Neuronal stem cell (in vitro differentiated cells): ENCODE data around the gene RUFY2.

Experiments
- DNase-seq: peaks from one replicate; pipeline ENCODE4 v3.0.0-alpha.2; 2013; ENCODE audit warnings: low spot score
- H2AFZ ChIP-seq: one replicate; pipeline ENCODE4 v1.6.1; 2013; ENCODE audit warnings: mild to moderate bottlenecking, low read length, inconsistent platforms
- H2AK5ac ChIP-seq: 2 replicates; pipeline ENCODE4 v1.6.1; 2013; ENCODE audit warnings: low read depth, mild to moderate bottlenecking, inconsistent platforms, low read length, moderate library complexity, mixed read lengths
- H2BK120ac ChIP-seq: 2 replicates; pipeline ENCODE4 v1.6.1; 2013; ENCODE audit warnings: low read depth, mild to moderate bottlenecking, inconsistent platforms, low read length, moderate library complexity, mixed read lengths
- H2BK12ac ChIP-seq: one replicate; pipeline ENCODE4 v1.6.1; 2013; ENCODE audit warnings: low read length, inconsistent platforms
- H2BK15ac ChIP-seq: 2 replicates; pipeline ENCODE4 v1.6.1; 2013; ENCODE audit warnings: mild to moderate bottlenecking, low read length, inconsistent platforms, mixed read lengths
- H2BK5ac ChIP-seq: one replicate; pipeline ENCODE4 v1.6.1; 2013; ENCODE audit warnings: inconsistent platforms, mild to moderate bottlenecking, low read length, moderate library complexity
- H3K14ac ChIP-seq: one replicate; pipeline ENCODE4 v1.6.1; 2013; ENCODE audit warnings: low read length, inconsistent platforms
- H3K18ac ChIP-seq: 2 replicates; pipeline ENCODE4 v1.6.1; 2013; ENCODE audit warnings: low read length, inconsistent platforms
- H3K23ac ChIP-seq: 2 replicates; pipeline ENCODE4 v1.6.1; 2013; ENCODE audit warnings: low read depth, mild to moderate bottlenecking, mixed read lengths, low read length, inconsistent platforms; ENCODE audit not compliant: poor library complexity
- H3K27ac ChIP-seq: replicated peaks from 3 replicates; pipeline ENCODE4 v1.5.1; 2013; ENCODE audit warnings: low read length, inconsistent platforms
- H3K27me3 ChIP-seq, 3 experiments: 2 replicates each; pipeline ENCODE4 v1.6.1; 2013; ENCODE audit warnings: low read length in 3 of 3, mild to moderate bottlenecking in 2 of 3, inconsistent platforms in 1 of 3, low read depth in 1 of 3, mixed read lengths in 1 of 3, moderate library complexity in 1 of 3; ENCODE audit not compliant: control insufficient read depth in 3 of 3, insufficient read depth in 3 of 3
- H3K36me3 ChIP-seq, 2 donors: replicated peaks in 1 of 2; 2 replicates each; pipeline ENCODE4 v1.6.1; 2013; ENCODE audit warnings: low read length in 2 of 2; ENCODE audit not compliant: control insufficient read depth in 2 of 2, insufficient read depth in 2 of 2
- H3K4ac ChIP-seq: 2 replicates; pipeline ENCODE4 v1.6.1; 2013; ENCODE audit warnings: inconsistent platforms, mild to moderate bottlenecking, low read length, moderate library complexity
- H3K4me1 ChIP-seq, 2 donors: 1 replicate in 1 of 2; 2 replicates in 1 of 2; pipeline ENCODE4 v1.6.1; 2013; ENCODE audit warnings: low read length in 2 of 2, low read depth in 1 of 2; ENCODE audit not compliant: control insufficient read depth in 2 of 2, insufficient read depth in 1 of 2
- H3K4me2 ChIP-seq: one replicate; pipeline ENCODE4 v1.6.1; 2013; ENCODE audit warnings: mild to moderate bottlenecking, low read length, inconsistent platforms; ENCODE audit not compliant: insufficient read depth, poor library complexity, severe bottlenecking
- H3K4me3 ChIP-seq, 2 donors: 2 replicates each; pipeline ENCODE4 v1.5.1; 2013; ENCODE audit warnings: low read length in 2 of 2, mild to moderate bottlenecking in 2 of 2, inconsistent platforms in 1 of 2, moderate library complexity in 1 of 2
- H3K79me1 ChIP-seq: one replicate; pipeline ENCODE4 v1.6.1; 2013; ENCODE audit warnings: low read depth, mild to moderate bottlenecking, inconsistent platforms, low read length, moderate library complexity
- H3K9ac ChIP-seq: one replicate; pipeline ENCODE4 v1.6.1; 2013; ENCODE audit warnings: mild to moderate bottlenecking, low read depth, low read length, inconsistent platforms; ENCODE audit not compliant: poor library complexity
- H3K9me3 ChIP-seq, 2 donors: replicated peaks in 1 of 2; 2 replicates each; pipeline versions ENCODE3 to v1.6.1; 2013; ENCODE audit warnings: low read length in 2 of 2, mild to moderate bottlenecking in 2 of 2, inconsistent platforms in 1 of 2, low read depth in 1 of 2, mixed read lengths in 1 of 2, moderate library complexity in 1 of 2; ENCODE audit not compliant: control insufficient read depth in 2 of 2, insufficient read depth in 1 of 2
- H4K8ac ChIP-seq: one replicate; pipeline ENCODE4 v1.6.1; 2013; ENCODE audit warnings: low read depth, mild to moderate bottlenecking, inconsistent platforms, low read length, moderate library complexity
- H4K91ac ChIP-seq: one replicate; pipeline ENCODE4 v1.6.1; 2013; ENCODE audit warnings: low read length, low read depth, mild to moderate bottlenecking, inconsistent platforms; ENCODE audit not compliant: poor library complexity
- WGBS, 2 donors: extraction: QIAGEN DNeasy Blood & Tissue Kit; methylation state at CpG; one replicate each; pipeline ENCODE4 v1.1.7; 2013; ENCODE audit warnings: missing lambda C conversion rate in 2 of 2, mixed read lengths in 1 of 2; ENCODE audit not compliant: insufficient read length in 2 of 2, insufficient replicate concordance in 1 of 2; ENCODE audit errors: extremely low coverage in 2 of 2; 5-methylcytosine and 5-hydroxymethylcytosine counted together

The RUFY2 gene

DNA sequence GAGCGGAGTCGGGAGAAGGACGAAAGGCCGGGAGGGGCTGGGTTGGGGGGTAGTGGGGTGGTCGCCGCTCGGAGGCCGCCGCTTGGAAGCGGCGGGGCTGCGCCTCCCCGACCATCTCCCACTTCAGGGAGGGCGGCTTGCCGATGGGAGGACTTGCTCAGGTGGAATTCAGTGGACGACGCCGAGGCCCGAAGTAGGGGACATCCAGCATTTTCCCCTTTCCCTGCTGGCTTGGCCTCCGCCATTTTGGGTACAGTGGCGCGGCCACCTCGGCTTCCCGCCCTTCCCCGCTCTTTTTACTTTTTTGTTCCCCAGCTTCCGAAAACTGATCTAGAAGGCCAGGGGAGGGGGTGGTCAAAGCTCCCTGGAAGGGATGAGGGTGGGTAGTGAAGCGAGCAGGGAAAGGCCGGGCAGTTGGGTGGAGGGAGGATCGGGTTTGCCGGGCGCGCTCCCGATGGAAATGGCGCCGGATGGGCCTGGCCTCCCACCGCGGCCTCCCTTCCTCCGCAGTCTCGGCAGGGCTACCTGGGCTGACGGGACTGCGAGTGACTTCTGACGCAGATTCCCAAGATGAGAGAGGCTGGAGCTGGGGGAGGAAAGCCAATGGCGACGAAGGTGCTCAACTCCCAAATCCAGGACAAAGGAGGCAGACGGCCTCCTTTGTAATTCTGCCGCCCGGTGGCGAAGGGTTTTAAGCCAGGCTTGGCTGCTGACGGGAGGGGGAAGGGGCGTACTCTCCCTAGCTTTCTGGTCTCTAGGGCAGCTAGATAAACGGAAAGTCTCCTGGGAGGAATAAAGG is 74.6 kb downstream of the RUFY2 start, which contains the start of gene PBLD:
Gene PBLD, minus strand, starts transcription at position 670 of the 799 bp plus-strand sequence. CDS start 26,084 bp downstream, outside the sequence.
- Histone ChIP-seq H2AK5ac (peak within 1 kb of the TSS; percentile 98), H3K27ac (peak within 1 kb of the TSS; percentile 99), H3K4me3 (peak within 1 kb of the TSS; percentile 97 to 100), H2BK12ac (no peak within 1 kb of the TSS), H2AFZ (peak within 1 kb of the TSS; percentile 78), H3K4me1 (peaks cover 7 to 25% of the 10 kb centered on the region in 2 donors), H3K4ac (peak within 1 kb of the TSS; percentile 60), H3K23ac (peak within 1 kb of the TSS; percentile 98), H4K8ac (peak within 1 kb of the TSS; percentile 66), H3K9ac (peak within 1 kb of the TSS; percentile 98), H2BK5ac (peak within 1 kb of the TSS; percentile 91), H3K27me3 (no peaks in the 10 kb centered on the region), H3K36me3 (peaks cover 2 to 45% of the 10 kb centered on the region in 2 donors), H4K91ac (peak within 1 kb of the TSS; percentile 97), H3K18ac (peak within 1 kb of the TSS; percentile 99), H3K4me2 (peak within 1 kb of the TSS; percentile 34), H3K9me3 (no peaks in the 10 kb centered on the region), H2BK120ac (peak within 1 kb of the TSS; percentile 92), H3K14ac (peak within 1 kb of the TSS; percentile 98), H2BK15ac (peak within 1 kb of the TSS; percentile 76), H3K79me1 (no peaks in the 10 kb centered on the region)
- no CpG with 5 or more reads among the region's 51 CpGs for whole genome bisulfite sequencing, 2 donors
- peak; percentile 79 for DNase-seq

DNA sequence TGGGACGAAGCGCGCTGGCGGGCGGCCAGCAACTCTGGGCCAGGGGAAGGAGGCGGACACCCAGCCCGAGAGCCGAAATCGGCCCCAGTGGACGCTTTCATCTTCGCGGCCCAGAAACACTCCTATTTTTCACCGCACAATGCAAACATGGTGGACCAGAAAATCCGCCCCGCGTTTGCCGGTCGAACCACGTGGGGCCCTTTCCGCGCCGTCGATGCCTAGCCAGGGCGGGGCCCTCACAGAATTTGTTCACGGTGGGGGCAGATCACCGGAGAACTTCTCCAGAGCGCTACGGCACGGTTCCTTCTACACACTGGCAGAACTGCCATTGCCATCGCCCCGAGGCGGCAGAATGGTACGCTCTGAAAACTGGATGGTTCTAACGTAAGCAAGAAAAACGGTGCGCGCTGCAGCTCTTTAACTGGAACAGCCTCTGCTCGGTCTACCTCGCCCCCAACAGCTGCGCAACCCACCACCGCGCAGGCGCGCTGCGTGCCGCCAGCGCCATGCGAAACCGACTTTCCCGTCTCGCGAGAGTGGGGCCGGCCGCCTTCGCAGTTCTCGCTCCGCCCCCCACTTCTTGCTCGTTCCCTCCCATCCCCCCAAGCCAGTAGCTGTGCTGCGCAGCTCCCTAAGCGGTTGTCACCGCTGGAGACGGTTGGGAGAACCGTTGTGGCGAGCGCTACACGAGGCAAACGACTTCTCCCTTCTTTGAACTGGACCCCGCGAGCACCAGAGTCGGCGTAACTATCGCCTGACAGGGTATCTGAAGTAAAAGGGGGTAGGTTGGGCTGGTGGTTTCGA is 75.4 kb downstream of the RUFY2 start, which contains the start of gene HNRNPH3:
Gene HNRNPH3, plus strand, starts transcription at position 610 of the 804 bp plus-strand sequence. CDS start 5,158 bp downstream, outside the sequence.
- H2AK5ac ChIP-seq: peak within 1 kb of the TSS; percentile 98
- H3K23ac ChIP-seq: peak within 1 kb of the TSS; percentile 98
- H4K8ac ChIP-seq: peak within 1 kb of the TSS; percentile 66
- H3K18ac ChIP-seq: peak within 1 kb of the TSS; percentile 99
- peak within 1 kb of the TSS; percentile 60 for H3K4ac ChIP-seq
- H2BK15ac ChIP-seq: peak within 1 kb of the TSS; percentile 76
- H3K4me2 ChIP-seq: peak within 1 kb of the TSS; percentile 80
- H3K9me3 ChIP-seq: no peaks in the 10 kb centered on the region
- peak within 1 kb of the TSS; percentile 97 to 100 for H3K4me3 ChIP-seq
- H3K27ac ChIP-seq: peak within 1 kb of the TSS; percentile 99
- H2BK12ac ChIP-seq: no peak within 1 kb of the TSS
- peak; percentile 98 for DNase-seq
- H3K9ac ChIP-seq: peak within 1 kb of the TSS; percentile 98
- peak within 1 kb of the TSS; percentile 93 for H2AFZ ChIP-seq
- H3K36me3 ChIP-seq: peaks cover 0 to 37% of the 10 kb centered on the region in 2 donors
- peak within 1 kb of the TSS; percentile 92 for H2BK120ac ChIP-seq
- H3K79me1 ChIP-seq: no peaks in the 10 kb centered on the region
- H3K4me1 ChIP-seq: peaks cover 6 to 25% of the 10 kb centered on the region in 2 donors
- H3K14ac ChIP-seq: peak within 1 kb of the TSS; percentile 98
- H3K27me3 ChIP-seq: no peaks in the 10 kb centered on the region
- H4K91ac ChIP-seq: peak within 1 kb of the TSS; percentile 97
- no CpG with 5 or more reads among the region's 73 CpGs for WGBS, 2 donors
- H2BK5ac ChIP-seq: peak within 1 kb of the TSS; percentile 91

DNA sequence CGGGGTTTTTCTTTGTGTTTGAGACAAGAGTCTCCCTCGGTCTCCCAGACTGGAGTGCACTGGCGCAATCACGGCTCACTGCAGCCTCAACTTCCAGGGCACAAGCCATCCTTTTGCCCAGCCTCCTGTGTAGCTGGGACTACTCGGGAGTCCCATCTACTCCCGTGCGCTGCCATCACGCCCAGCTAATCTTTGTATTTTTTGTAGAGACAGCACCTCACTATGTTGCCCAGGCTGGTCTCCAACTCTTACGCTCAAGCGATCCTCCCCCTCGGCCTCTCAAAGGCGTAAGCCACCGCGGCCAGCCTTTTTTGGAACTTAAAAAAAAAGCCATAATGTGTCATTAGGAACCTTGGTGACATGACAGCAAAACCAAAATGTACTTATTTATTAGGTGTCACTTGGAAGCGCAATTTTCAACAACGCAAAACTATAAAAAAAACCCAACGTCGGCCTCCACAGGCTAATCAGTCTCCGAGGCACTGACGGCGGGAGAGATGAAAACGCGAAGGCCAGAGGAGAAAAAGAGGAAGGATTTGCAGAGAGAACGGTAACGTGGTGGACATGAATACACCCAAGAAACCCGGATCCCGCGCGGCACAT is 76.1 kb downstream of the RUFY2 start:
- no peak for DNase-seq
- H3K9ac ChIP-seq: peak overlapping the region; percentile 90
- peak overlapping the region; percentile 91 for H2BK5ac ChIP-seq
- peak overlapping the region; percentile 51 for H2BK15ac ChIP-seq
- no peaks in the 10 kb centered on the region for H3K9me3 ChIP-seq
- peak overlapping the region; percentile 78 for H2AK5ac ChIP-seq
- H2AFZ ChIP-seq: peak overlapping the region; percentile 93
- H3K18ac ChIP-seq: peak overlapping the region; percentile 96
- H3K27me3 ChIP-seq: no peaks in the 10 kb centered on the region
- no peaks in the 10 kb centered on the region for H3K79me1 ChIP-seq
- H3K4me2 ChIP-seq: peak overlapping the region; percentile 80
- H3K4me3 ChIP-seq: peak overlapping the region; percentile 84 to 97
- H4K91ac ChIP-seq: peak overlapping the region; percentile 47
- peaks cover 0 to 30% of the 10 kb centered on the region in 2 donors for H3K36me3 ChIP-seq
- peaks cover 6 to 21% of the 10 kb centered on the region in 2 donors for H3K4me1 ChIP-seq
- no CpG with 5 or more reads among the region's 29 CpGs for WGBS, 2 donors
- no peak overlapping the region for H2BK12ac ChIP-seq
- peak overlapping the region; percentile 27 for H3K4ac ChIP-seq
- no peak overlapping the region for H4K8ac ChIP-seq
- H3K27ac ChIP-seq: peak overlapping the region; percentile 99
- peak overlapping the region; percentile 25 for H3K14ac ChIP-seq
- peak overlapping the region; percentile 98 for H3K23ac ChIP-seq
- H2BK120ac ChIP-seq: no peak overlapping the region
